Stomach (tissue), 9 donors: Measurements from ENCODE around the gene PKP4. TPM values are rescaled to one million over a fixed set of nuclear protein-coding genes. Genes with fewer than 3 reads are reported as not detected.

ENCODE experiments used
- DNase-seq, 2 donors: peaks; one replicate each; pipeline versions ENCODE4 v3.0.0 to v3.0.0-alpha.2; 2013 to 2019
- H3K27ac ChIP-seq, 5 donors: fragments of 200-600 bp in 4 of 5; sonication (generic) in 4 of 5; one replicate each; pipeline ENCODE4 v1.5.1; 2013 to 2019; ENCODE audit warnings: mild to moderate bottlenecking in 1 of 5, moderate library complexity in 1 of 5
- H3K27me3 ChIP-seq, 3 donors: fragments of 200-600 bp; sonication (generic); one replicate each; pipeline ENCODE4 v1.5.1; 2017 to 2019; ENCODE audit warnings: mixed run types in 1 of 3
- H3K36me3 ChIP-seq, 4 donors: fragments of 200-600 bp; sonication (generic); 1 replicate in 3 of 4; 2 replicates in 1 of 4; pipeline ENCODE4 v1.5.1; 2016 to 2019
- H3K4me1 ChIP-seq, 4 donors: fragments of 200-600 bp; sonication (generic); one replicate each; pipeline ENCODE4 v1.5.1; 2016 to 2019
- H3K4me3 ChIP-seq, 4 donors: fragments of 200-600 bp; sonication (generic) in 3 of 4; one replicate each; pipeline ENCODE4 v1.5.1; 2016 to 2019; ENCODE audit warnings: mild to moderate bottlenecking in 1 of 4
- H3K9me3 ChIP-seq, 4 donors: fragments of 200-600 bp; sonication (generic); one replicate each; pipeline ENCODE4 v1.5.1; 2016 to 2019
- EP300 ChIP-seq: sonication (generic); formaldehyde crosslinking; IDR thresholded peaks from one replicate; pipeline ENCODE4 v1.6.1; 2017; ENCODE audit warnings: antibody characterized with exemption
- POLR2A ChIP-seq, 4 donors: fragments of 450-650 bp; IDR thresholded peaks; one replicate each; pipeline ENCODE4 v1.6.1; 2016; ENCODE audit warnings: antibody characterized with exemption in 4 of 4, control low read depth in 2 of 4, mild to moderate bottlenecking in 1 of 4, moderate library complexity in 1 of 4
- POLR2AphosphoS5 ChIP-seq, 3 donors: sonication (generic); formaldehyde crosslinking; IDR thresholded peaks; one replicate each; pipeline ENCODE4 v1.6.1; 2016; ENCODE audit warnings: antibody characterized with exemption in 3 of 3
- WGBS, 5 donors: extraction: QIAGEN DNeasy Blood & Tissue Kit in 3 of 5; methylation state at CpG; one replicate each; pipeline versions ENCODE4 v1.1.5 to v1.1.7; 2013 to 2018; 5-methylcytosine and 5-hydroxymethylcytosine counted together
- intact Hi-C: fragments of 100-400 bp; cut with DNase I; formaldehyde crosslinking; loops from one replicate; pipeline ENCODE4 v1.15.1; 2023; ENCODE audit warnings: low total_unique reads
- polyA plus RNA-seq, 3 donors: library from polyadenylated mRNA; stranded (reverse); fragments of 200-250 nt; gene quantifications; one replicate each; pipeline ENCODE4 v1.2.3, GENCODE V29; 2013
- total RNA-seq, 5 donors: library from RNA; depleted of rRNA; stranded (reverse); fragments of >200 nt; gene quantifications; one replicate each; pipeline versions ENCODE4 v1.1.0 to v1.2.3, GENCODE V29; 2014 to 2016
- TF ChIP-seq, protein P1 (sequence below), 7 experiments: fragments of 450-650 bp in 4 of 7; fragments of 200-600 bp in 3 of 7; sonication (generic) in 3 of 7; IDR thresholded peaks; one replicate each; pipeline ENCODE4 v1.5.1; 2016 to 2019; ENCODE audit warnings: antibody characterized with exemption in 7 of 7, control low read depth in 2 of 7, mild to moderate bottlenecking in 1 of 7
- donor health status: healthy with polysubstance abuse.
- donor health status: Bipolar disorder and iron deficiency.
- donor health status: healthy.

PKP4 gene
- total and polyA plus RNA-seq, 8 donors, result 20.5 to 223 (median 75.8) TPM

GRCh38 chr2:158560259-158560658 is 103.5 kb downstream of the PKP4 start:
- H3K4me1 ChIP-seq, result peaks cover 0 to 8% (median 0%) of the 10 kb centered on the region in 4 donors
- peaks cover 0 to 4% (median 0%) of the 10 kb centered on the region in 4 donors for H3K36me3 ChIP-seq
- no peaks in the 10 kb centered on the region for H3K9me3 ChIP-seq
- no peak overlapping the region for H3K4me3 ChIP-seq
- no peak for DNase-seq
- H3K27me3 ChIP-seq, result no peaks in the 10 kb centered on the region
- H3K27ac ChIP-seq, result no peak overlapping the region
- TF ChIP-seq EP300 (no peak), POLR2AphosphoS5 (IDR thresholded peaks at IDR 0.05) (no peak), POLR2A (IDR thresholded peaks at IDR 0.05) (no peak)
- TF ChIP-seq, protein P1, sequence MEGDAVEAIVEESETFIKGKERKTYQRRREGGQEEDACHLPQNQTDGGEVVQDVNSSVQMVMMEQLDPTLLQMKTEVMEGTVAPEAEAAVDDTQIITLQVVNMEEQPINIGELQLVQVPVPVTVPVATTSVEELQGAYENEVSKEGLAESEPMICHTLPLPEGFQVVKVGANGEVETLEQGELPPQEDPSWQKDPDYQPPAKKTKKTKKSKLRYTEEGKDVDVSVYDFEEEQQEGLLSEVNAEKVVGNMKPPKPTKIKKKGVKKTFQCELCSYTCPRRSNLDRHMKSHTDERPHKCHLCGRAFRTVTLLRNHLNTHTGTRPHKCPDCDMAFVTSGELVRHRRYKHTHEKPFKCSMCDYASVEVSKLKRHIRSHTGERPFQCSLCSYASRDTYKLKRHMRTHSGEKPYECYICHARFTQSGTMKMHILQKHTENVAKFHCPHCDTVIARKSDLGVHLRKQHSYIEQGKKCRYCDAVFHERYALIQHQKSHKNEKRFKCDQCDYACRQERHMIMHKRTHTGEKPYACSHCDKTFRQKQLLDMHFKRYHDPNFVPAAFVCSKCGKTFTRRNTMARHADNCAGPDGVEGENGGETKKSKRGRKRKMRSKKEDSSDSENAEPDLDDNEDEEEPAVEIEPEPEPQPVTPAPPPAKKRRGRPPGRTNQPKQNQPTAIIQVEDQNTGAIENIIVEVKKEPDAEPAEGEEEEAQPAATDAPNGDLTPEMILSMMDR (IDR thresholded peaks at IDR 0.05), result no peak
- intact Hi-C loops, result no loop called here

GRCh38 chr2:158561054-158561453 is 104.3 kb downstream of the PKP4 start:
- 92 to 95% (median 94%) methylated on average over 3 of the region's 3 CpGs for WGBS, 5 donors
- H3K27ac ChIP-seq, result no peak overlapping the region
- H3K9me3 ChIP-seq, result no peaks in the 10 kb centered on the region
- H3K4me3 ChIP-seq, result no peak overlapping the region
- no peak for TF ChIP-seq POLR2AphosphoS5 (IDR thresholded peaks at IDR 0.05)
- TF ChIP-seq POLR2A (IDR thresholded peaks at IDR 0.05), result no peak
- TF ChIP-seq, protein P1 (IDR thresholded peaks at IDR 0.05), result no peak
- TF ChIP-seq EP300, result no peak
- H3K4me1 ChIP-seq, result peaks cover 0 to 8% (median 0%) of the 10 kb centered on the region in 4 donors
- H3K27me3 ChIP-seq, result no peaks in the 10 kb centered on the region
- intact Hi-C loops, result no loop called here
- peaks cover 0 to 4% (median 0%) of the 10 kb centered on the region in 4 donors for H3K36me3 ChIP-seq
- DNase-seq, result no peak

GRCh38 chr2:158567208-158567607 is 110.5 kb downstream of the PKP4 start:
- no peak overlapping the region for H3K4me3 ChIP-seq
- H3K27ac ChIP-seq, result no peak overlapping the region
- no peak for DNase-seq
- no peaks in the 10 kb centered on the region for H3K36me3 ChIP-seq
- TF ChIP-seq, protein P1 (IDR thresholded peaks at IDR 0.05), result no peak
- TF ChIP-seq EP300 (no peak), POLR2AphosphoS5 (IDR thresholded peaks at IDR 0.05) (no peak), POLR2A (IDR thresholded peaks at IDR 0.05) (no peak)
- no peaks in the 10 kb centered on the region for H3K4me1 ChIP-seq
- intact Hi-C loops, result no loop called here
- no peaks in the 10 kb centered on the region for H3K27me3 ChIP-seq
- WGBS, 5 donors, result 86 to 100% (median 94%) methylated on average over 2 of the region's 2 CpGs
- H3K9me3 ChIP-seq, result no peaks in the 10 kb centered on the region

DNA sequence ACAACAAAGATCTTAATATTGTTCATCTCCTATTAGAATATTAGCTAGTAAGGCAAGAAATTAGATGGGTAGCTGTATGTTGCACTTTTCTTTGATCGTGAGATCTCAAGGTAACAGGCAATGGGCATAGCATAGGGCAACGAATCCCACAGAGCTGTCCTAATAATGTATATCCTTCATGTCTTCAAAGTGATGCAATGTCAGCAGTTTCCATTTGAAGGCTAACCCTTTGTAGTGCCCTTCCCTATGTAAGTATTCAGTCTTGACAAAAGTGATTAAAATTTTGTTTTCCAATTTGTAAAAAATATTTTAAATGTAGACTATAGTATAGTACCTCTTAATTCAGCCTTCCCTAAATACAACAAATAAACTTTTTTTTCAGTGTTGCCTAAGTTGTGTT is 112.5 kb downstream of the PKP4 start:
- no peaks in the 10 kb centered on the region for H3K4me1 ChIP-seq
- DNase-seq, result no peak
- H3K27me3 ChIP-seq, result no peaks in the 10 kb centered on the region
- no peaks in the 10 kb centered on the region for H3K9me3 ChIP-seq
- no peak for TF ChIP-seq EP300
- TF ChIP-seq, protein P1 (IDR thresholded peaks at IDR 0.05), result no peak
- TF ChIP-seq POLR2AphosphoS5 (IDR thresholded peaks at IDR 0.05), result no peak
- no peak for TF ChIP-seq POLR2A (IDR thresholded peaks at IDR 0.05)
- H3K36me3 ChIP-seq, result no peaks in the 10 kb centered on the region
- no peak overlapping the region for H3K27ac ChIP-seq
- intact Hi-C loops, result no loop called here
- WGBS, 5 donors, result 92 to 97% (median 94%) methylated on average over 2 of the region's 2 CpGs
- H3K4me3 ChIP-seq, result no peak overlapping the region
